GM18502 (cell line): ENCODE results near the gene FGD4.

Experiments used
- ATAC-seq: cut with Tn5 transposase; IDR thresholded peaks from one replicate; pipeline ENCODE4 v1.9.1; 2021; ENCODE audit warnings: mild to moderate bottlenecking; ENCODE audit not compliant: unreplicated experiment, poor library complexity

FGD4 gene

DNA sequence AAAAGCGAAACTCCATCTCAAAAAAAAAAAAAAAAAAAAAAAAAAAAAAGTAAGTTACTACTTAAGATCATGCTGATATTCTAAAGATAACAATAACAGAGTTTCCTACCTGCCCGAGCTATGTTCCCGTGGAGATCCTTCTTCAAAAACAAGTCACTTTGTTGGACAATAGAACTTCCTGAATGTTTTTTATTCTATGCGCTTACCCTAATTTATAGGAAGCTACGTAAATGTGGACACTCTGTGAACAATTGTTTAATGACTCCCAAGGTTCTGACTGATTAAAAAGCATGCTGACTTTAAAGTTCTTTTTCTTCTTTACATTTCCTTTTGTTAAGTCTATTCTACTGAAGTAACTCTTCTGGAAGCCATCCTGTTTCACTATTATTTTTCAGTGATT, 52.5 kb downstream of the FGD4 start:
- ATAC-seq: no peak

DNA sequence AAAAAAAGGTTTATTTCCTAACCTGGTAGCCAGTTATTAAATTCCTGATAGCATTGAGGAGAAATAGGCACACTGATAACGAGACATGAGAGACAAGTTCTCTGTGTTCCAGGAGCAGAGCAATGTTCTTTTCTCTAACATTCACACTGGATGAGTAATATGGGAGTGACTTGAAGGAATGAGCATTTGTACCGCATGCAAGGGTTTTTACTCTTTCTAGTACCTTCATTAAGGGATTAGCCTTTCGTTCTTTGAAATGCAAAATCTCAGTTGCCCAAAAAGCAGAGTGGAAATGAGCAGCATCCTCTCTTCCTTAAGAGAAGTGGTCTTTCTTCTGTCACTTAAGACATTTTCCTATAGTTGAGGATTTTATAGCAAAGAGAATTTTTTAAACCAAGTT, 54.7 kb downstream of the FGD4 start:
- no peak for ATAC-seq

DNA sequence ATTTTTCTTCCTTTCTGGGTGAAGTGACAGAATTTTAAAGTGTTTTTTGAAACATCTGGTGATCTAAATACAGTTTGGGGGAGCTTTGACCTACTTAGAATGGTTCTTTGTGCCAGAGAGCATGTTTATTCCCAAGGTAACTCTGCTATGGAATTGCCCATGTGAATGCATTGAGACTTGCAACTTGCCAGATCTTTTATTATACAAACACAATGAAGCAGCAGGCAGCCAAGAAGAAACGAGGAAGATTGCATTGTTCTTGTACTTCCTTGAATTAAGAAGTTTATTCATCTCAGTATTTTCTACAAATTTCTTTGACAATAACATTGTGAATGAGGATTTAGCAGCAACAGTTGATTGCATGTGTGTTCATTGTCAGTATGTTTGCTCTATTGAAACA, 55.5 kb downstream of the FGD4 start:
- no peak for ATAC-seq

GRCh38 chr12:32455607-32456071, 56.3 kb downstream of the FGD4 start:
- ATAC-seq: peak; percentile 58

GRCh38 chr12:32457251-32458025, 58.1 kb downstream of the FGD4 start:
- no peak for ATAC-seq

DNA sequence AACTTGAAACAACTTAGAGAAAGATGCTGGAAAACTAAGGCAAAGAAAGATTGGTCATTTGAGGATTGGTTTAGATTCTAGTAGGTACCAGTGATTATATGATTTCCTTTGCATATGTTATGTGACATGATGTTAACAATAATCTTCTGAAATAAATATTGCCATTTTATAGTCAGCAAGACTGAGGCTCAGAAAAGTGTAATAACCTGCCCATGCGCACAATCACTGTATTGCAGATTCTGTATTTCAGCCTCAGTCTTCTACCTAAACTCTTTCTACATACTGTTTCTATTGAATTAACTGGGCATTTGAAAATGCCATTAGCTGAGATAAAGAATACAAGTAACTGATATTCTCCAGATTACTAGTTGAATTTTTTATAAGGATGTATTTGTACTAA, 61.3 kb downstream of the FGD4 start:
- ATAC-seq: no peak

DNA sequence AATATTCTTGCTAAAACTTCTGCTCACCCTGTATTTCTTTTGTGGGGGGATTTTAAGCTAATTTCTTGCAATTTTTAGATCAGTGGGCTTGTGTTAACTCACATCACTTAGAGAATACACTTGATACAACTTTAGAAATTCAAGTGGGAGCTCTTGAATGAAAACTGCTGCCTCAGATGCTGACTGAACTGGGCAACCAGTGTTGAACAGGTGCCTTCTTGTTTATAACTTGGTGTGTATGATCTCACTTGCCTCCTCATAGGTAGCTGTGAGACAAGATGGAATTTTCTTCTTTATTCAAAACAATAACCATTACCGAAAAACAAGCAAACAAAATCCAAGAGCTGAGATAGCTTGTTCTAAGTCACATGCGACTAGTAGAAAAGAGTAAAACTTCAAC, 63.5 kb downstream of the FGD4 start:
- no peak for ATAC-seq

GRCh38 chr12:32466187-32466586, 66.8 kb downstream of the FGD4 start:
- no peak for ATAC-seq

GRCh38 chr12:32466986-32467711, 67.8 kb downstream of the FGD4 start:
- ATAC-seq: no peak

- ATAC-seq: peak; percentile 63
Observed at GRCh38 chr12:32467959-32468863, 68.9 kb downstream of the FGD4 start.

GRCh38 chr12:32470936-32471470, 71.6 kb downstream of the FGD4 start:
- no peak for ATAC-seq

GRCh38 chr12:32471591-32472001, 72.2 kb downstream of the FGD4 start:
- no peak for ATAC-seq

DNA sequence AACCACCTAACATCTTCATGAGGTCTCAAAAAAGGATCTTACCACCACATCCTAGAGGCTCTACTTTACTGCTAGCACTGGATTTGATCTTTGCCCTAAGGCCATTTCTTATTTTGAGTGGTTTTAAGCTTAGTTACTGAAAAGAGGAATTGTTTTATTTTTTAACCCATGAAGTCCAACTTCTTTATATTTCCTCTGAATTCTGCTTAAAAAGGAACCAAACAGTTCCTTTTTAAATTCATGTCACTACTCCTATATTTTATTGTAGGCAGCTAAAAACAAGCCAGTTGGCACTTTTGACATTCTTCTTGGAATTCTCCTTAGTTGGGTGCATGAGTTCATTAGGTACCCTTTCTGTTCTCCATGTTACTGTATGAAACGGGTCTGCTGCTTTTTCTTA, 76.4 kb downstream of the FGD4 start:
- no peak for ATAC-seq

GRCh38 chr12:32476446-32476845, 77.1 kb downstream of the FGD4 start:
- ATAC-seq: no peak

DNA sequence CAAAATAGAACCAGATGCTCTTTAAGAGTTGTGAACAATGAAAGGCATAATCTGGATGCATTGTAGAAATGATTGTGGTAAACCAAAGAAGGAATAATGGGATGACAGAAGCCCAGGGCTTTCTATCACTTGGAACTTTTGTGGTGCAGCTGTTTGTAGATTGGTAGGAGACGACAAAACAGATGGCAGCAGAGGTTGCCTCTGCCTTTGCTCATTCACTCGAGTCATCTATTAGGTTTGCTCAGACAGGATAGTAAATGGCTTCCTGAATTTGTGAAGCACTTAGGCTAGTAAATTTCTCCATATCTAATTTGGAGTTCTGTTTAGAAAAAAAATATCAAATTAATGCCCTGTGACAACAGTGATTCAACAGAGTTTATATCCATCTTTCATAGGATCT, 78.4 kb downstream of the FGD4 start:
- no peak for ATAC-seq

DNA sequence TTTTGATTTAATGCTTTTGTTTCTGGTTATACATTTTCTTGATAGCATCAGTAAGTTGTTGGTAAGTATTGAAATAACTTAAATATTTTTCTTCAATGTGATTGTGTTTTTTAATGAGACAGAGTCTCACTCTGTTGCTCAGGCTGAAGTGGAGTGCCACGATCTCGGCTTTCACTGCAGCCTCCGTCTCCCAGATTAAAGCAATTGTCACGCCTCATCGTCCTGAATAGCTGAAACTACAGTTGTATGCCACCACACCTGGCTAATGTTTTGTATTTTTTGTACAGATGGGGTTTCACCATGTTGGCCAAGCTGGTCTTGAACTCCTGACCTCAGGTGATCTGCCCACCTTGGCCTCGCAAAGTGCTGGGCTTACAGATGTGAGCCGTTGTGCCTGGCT, 78.8 kb downstream of the FGD4 start:
- ATAC-seq: no peak

GRCh38 chr12:32478858-32479725, 79.7 kb downstream of the FGD4 start:
- ATAC-seq: no peak

GRCh38 chr12:32482226-32482625, 82.9 kb downstream of the FGD4 start:
- peak; percentile 73 for ATAC-seq

- no peak for ATAC-seq
Observed at GRCh38 chr12:32483499-32483898, 84.1 kb downstream of the FGD4 start.

DNA sequence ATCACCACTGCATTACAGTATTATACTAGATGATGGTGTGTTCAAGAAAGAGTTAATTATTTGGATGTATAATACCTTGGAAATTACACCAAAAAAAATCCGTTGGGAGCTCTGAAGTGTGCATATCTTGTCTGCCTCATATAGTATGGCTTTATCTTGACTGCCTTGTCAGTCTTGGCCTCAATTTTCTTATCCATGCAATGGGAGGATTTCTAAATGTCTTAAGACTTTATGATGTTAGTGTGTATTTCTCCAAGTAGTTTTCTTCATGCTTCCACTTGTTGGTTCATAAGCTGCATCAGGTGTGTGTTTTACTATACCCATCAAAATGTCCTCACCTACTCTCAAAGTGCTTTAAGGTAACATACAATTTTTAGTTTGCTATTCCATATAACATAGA, 84.6 kb downstream of the FGD4 start:
- ATAC-seq: no peak
